ENCODE results near the gene WDR75. TPM values are rescaled to one million over a fixed set of nuclear protein-coding genes. Genes with fewer than 3 reads are reported as not detected.

Gene WDR75
- total RNA-seq, 1 donor: 47.5 TPM

DNA sequence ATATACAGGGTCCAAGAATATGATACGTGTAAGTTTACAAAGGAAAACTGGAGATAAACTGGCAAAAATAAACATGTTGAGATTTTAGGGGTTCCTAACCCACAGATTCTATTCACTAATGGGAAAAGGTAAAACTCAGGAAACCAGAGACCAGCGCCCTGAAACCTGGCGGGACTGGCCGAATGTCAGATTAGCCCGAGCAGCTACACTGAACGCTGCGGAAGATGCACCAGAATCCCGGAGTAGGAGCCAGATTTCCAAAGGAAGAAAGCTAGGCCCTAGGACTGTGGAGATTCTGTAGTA is 679 bp upstream of the WDR75 start:
- TF ChIP-seq, protein P1, sequence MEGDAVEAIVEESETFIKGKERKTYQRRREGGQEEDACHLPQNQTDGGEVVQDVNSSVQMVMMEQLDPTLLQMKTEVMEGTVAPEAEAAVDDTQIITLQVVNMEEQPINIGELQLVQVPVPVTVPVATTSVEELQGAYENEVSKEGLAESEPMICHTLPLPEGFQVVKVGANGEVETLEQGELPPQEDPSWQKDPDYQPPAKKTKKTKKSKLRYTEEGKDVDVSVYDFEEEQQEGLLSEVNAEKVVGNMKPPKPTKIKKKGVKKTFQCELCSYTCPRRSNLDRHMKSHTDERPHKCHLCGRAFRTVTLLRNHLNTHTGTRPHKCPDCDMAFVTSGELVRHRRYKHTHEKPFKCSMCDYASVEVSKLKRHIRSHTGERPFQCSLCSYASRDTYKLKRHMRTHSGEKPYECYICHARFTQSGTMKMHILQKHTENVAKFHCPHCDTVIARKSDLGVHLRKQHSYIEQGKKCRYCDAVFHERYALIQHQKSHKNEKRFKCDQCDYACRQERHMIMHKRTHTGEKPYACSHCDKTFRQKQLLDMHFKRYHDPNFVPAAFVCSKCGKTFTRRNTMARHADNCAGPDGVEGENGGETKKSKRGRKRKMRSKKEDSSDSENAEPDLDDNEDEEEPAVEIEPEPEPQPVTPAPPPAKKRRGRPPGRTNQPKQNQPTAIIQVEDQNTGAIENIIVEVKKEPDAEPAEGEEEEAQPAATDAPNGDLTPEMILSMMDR (IDR thresholded peaks at IDR 0.05; ENCODE audit: insufficient read depth, low read depth, low read length): no peak
- H3K4me3 ChIP-seq (ENCODE audit: low read depth, low read length): peak overlapping the region; percentile 91
- DNase-seq (ENCODE audit: low read depth): no peak

DNA sequence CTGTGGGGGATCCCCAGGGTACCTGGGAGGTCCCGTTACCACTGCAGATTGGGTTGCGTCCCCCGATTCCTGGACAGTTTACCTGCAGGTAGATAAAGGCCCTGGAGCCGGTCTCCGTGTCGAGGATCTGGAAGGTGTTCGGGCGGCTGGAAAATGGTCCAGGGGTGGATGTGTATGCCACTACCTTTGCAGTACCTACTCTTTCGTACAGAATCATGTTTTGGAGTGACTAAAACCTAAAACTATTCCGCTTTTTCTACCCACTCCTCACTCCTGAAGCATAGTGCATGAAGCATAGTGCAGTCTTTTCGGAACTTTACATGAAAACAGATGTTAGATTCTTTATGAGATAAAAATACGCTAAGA is 418 bp downstream of the WDR75 start:
- TF ChIP-seq, protein P1 (IDR thresholded peaks at IDR 0.05; ENCODE audit: insufficient read depth, low read depth, low read length): no peak
- peak overlapping the region; percentile 91 for H3K4me3 ChIP-seq (ENCODE audit: low read depth, low read length)
- DNase-seq (ENCODE audit: low read depth): no peak

DNA sequence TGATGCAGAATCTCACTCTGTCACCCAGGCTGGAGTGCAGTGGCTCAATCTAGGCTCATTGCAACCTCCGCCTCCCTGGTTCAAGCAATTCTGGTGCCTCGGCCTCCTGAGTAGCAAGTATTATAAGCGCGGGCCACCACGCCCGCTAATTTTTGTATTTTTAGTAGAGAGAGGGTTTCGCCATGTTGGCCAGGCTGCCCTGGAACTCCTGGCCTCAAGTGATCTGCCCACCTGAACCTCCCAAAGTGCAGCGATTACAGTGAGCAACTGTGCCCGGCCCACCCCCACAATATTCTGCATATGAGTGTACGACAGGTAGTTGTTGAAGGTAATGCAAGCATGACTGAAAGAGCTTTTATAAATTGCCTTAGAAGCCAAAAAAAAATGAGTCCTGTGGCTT is 1.2 kb downstream of the WDR75 start:
- no peak for DNase-seq (ENCODE audit: low read depth)
- TF ChIP-seq, protein P1 (IDR thresholded peaks at IDR 0.05; ENCODE audit: insufficient read depth, low read depth, low read length): no peak
- peak overlapping the region; percentile 91 for H3K4me3 ChIP-seq (ENCODE audit: low read depth, low read length)

DNA sequence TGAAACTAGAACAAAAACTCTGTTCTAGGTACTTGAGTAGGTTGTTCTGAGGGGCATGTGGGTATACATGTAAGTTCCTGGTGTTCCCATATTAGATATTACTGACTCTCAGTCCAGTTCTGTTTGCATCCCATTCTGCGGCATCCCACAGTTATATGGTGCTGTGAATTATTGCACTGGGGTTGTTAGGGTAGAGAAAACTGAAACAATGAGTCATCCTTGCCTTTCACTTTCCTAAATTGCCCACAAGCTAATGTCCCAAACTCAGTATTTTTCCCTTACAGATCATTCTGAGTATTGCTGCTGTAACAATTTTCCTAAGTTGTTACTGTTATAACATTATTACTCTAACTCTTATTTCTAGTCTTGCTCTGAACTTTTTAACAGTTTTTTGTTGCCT is 3.0 kb downstream of the WDR75 start:
- TF ChIP-seq, protein P1 (IDR thresholded peaks at IDR 0.05; ENCODE audit: insufficient read depth, low read depth, low read length): no peak
- H3K4me3 ChIP-seq (ENCODE audit: low read depth, low read length): no peak overlapping the region
- DNase-seq (ENCODE audit: low read depth): peak; percentile 71

DNA sequence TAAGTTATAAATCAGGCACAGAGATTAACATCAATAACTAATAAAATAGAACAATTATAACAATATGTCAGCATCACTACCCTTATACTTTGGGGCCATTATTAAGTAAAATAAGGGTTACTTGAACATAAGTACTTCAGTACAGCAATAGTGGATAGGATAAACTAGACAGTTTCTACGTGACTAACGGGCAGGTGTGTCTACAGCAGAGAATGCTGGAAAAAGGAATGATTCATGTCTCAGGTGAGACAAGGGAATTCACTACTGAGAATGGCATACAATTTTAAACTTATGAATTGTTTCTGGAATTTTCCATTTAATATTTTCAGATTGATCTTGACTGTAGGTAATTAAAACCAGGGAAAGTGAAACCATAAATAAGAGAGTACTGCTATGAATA is 5.5 kb downstream of the WDR75 start:
- no peak overlapping the region for H3K4me3 ChIP-seq (ENCODE audit: low read depth, low read length)
- TF ChIP-seq, protein P1 (IDR thresholded peaks at IDR 0.05; ENCODE audit: insufficient read depth, low read depth, low read length): no peak
- no peak for DNase-seq (ENCODE audit: low read depth)

DNA sequence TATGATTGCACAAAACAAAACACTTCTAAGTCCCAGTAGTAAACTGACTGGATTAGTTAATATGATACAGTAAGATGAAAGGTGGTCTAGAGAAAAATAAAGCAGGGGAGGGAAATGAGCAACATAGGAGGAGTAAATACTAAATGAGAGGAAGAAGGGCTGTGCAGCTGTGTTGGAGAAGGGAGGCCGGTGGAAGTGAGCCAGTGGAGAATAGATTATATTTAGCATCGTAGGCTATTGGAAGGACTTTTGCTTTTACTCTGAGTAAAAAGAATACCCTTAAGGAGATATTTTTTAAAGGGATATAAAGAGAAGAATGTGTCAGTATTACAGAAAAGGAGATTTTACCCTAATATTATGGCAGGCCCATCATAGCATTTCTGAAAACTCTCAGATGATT is 12.7 kb downstream of the WDR75 start:
- TF ChIP-seq, protein P1 (IDR thresholded peaks at IDR 0.05; ENCODE audit: insufficient read depth, low read depth, low read length): no peak
- DNase-seq (ENCODE audit: low read depth): no peak
- no peak overlapping the region for H3K4me3 ChIP-seq (ENCODE audit: low read depth, low read length)

DNA sequence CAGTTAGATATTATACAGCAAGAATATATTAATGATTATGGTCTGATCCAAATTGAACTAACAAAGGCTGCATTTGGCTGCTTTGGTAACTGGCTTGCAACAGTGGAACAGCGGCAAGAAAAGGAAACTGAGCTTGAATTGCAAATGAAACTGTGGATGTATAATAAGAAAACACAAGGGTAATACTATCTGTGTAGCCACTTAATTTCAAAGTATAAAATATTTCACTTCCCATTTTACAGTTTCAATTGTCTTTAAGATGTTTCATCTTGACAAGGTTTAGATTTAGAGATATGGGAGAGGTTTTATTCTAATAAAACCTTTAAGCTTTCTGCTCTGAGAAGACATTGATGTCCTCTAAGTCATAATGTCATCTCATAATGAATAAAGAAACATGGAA is 23.8 kb downstream of the WDR75 start:
- no peak overlapping the region for H3K4me3 ChIP-seq (ENCODE audit: low read depth, low read length)
- no peak for DNase-seq (ENCODE audit: low read depth)
- TF ChIP-seq, protein P1 (IDR thresholded peaks at IDR 0.05; ENCODE audit: insufficient read depth, low read depth, low read length): no peak

Data from fibroblast of villous mesenchyme (primary cell).